ENCODE measurements around the gene CACNB4.

Gene CACNB4

GRCh38 chr2:151783133-151783520 lies 315.7 kb downstream of the CACNB4 start:
- no peak for DNase-seq (ENCODE audit: low read depth)
